Left lung (tissue), 10 donors: ENCODE results near the gene ZNF202. TPM values are rescaled to one million over a fixed set of nuclear protein-coding genes. Genes with fewer than 3 reads are reported as not detected.

Source experiments
- ATAC-seq: fragments of 200-7000 bp; cut with Tn5 transposase; one replicate; pipeline ENCODE4 v1.9.1; 2020; ENCODE audit warnings: moderate library complexity
- DNase-seq, 4 donors: peaks; one replicate each; pipeline ENCODE4 v3.0.0-alpha.2; 2013 to 2020
- H3K27ac ChIP-seq, 2 donors: fragments of 200-600 bp; sonication (generic) in 1 of 2; one replicate each; pipeline versions ENCODE4 v1.5.0 to v1.8.0; 2020 to 2021
- H3K27me3 ChIP-seq, 2 donors: fragments of 200-600 bp; sonication (generic) in 1 of 2; one replicate each; pipeline versions ENCODE4 v1.5.0 to v1.8.0; 2020 to 2021
- H3K36me3 ChIP-seq, 2 donors: fragments of 200-600 bp; sonication (generic) in 1 of 2; one replicate each; pipeline versions ENCODE4 v1.5.0 to v1.8.0; 2020 to 2021
- H3K4me1 ChIP-seq, 2 donors: fragments of 200-600 bp; one replicate each; pipeline ENCODE4 v1.8.0; 2021
- H3K4me3 ChIP-seq, 2 donors: fragments of 200-600 bp; sonication (generic) in 1 of 2; one replicate each; pipeline versions ENCODE4 v1.5.0 to v1.8.0; 2020 to 2021; ENCODE audit warnings: mild to moderate bottlenecking in 1 of 2
- H3K9me3 ChIP-seq, 2 donors: fragments of 200-600 bp; sonication (generic) in 1 of 2; one replicate each; pipeline versions ENCODE4 v1.5.0 to v1.8.0; 2020 to 2021
- intact Hi-C, 2 donors: fragments of 100-400 bp; cut with DNase I; formaldehyde crosslinking; loops; one replicate each; pipeline versions ENCODE4 v1.11.2 to v1.14.2; 2022
- polyA plus RNA-seq, 6 donors: library from polyadenylated mRNA; unstranded; fragments of 120-200 nt; gene quantifications; one replicate each; pipeline ENCODE4 v1.2.1, GENCODE V29; 2013; ENCODE audit not compliant: insufficient read length in 6 of 6
- total RNA-seq, 2 donors: library from RNA; stranded (reverse); fragmentation: NEBNext Ultra II Directional; extraction: Animal tissue kit (Norgen Biotek cat#: 25700); gene quantifications; one replicate each; pipeline ENCODE4 v1.2.1, GENCODE V29; 2021
- TF ChIP-seq, protein P1 (sequence below), 2 donors: fragments of 200-600 bp; sonication (generic) in 1 of 2; IDR thresholded peaks; one replicate each; pipeline versions ENCODE4 v1.5.0 to v1.8.0; 2021; ENCODE audit warnings: antibody characterized with exemption in 2 of 2
- donor health status: DM: no; HTN: yes; CAD: no.
- donor health status: DM: no; HTN: no; CAD: no.

Gene ZNF202
- total and polyA plus RNA-seq, 8 donors, result 6.6 to 24.2 (median 20.7) TPM

DNA sequence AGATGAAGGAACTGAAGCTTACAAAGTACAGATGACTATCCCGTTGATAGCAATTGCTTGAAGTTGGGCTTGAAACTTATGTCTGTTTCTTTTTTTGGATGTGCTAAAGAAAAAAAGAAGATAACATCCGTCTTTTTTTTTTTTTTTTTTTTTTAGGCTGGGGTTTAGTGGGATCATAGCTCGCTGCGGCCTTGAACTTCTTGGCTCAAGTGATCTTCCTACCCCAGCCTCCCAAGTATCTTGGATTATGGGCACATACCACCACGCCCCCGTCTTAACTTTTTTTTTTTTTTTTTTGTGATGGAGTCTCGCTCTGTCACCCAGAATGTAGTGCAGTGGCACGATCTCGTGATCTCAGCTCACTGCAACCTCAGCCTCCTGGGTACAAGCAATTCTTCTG lies 46.2 kb downstream of the ZNF202 start:
- Histone ChIP-seq H3K27ac (no peak overlapping the region), H3K4me1 (no peaks in the 10 kb centered on the region), H3K36me3 (no peaks in the 10 kb centered on the region), H3K27me3 (peaks cover 0 to 25% of the 10 kb centered on the region in 2 donors), H3K4me3 (no peak overlapping the region), H3K9me3 (no peaks in the 10 kb centered on the region)
- ATAC-seq, result no peak
- TF ChIP-seq, protein P1, sequence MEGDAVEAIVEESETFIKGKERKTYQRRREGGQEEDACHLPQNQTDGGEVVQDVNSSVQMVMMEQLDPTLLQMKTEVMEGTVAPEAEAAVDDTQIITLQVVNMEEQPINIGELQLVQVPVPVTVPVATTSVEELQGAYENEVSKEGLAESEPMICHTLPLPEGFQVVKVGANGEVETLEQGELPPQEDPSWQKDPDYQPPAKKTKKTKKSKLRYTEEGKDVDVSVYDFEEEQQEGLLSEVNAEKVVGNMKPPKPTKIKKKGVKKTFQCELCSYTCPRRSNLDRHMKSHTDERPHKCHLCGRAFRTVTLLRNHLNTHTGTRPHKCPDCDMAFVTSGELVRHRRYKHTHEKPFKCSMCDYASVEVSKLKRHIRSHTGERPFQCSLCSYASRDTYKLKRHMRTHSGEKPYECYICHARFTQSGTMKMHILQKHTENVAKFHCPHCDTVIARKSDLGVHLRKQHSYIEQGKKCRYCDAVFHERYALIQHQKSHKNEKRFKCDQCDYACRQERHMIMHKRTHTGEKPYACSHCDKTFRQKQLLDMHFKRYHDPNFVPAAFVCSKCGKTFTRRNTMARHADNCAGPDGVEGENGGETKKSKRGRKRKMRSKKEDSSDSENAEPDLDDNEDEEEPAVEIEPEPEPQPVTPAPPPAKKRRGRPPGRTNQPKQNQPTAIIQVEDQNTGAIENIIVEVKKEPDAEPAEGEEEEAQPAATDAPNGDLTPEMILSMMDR (IDR thresholded peaks at IDR 0.05), result no peak
- DNase-seq, result no peak
- intact Hi-C loops, result no loop called here

DNA sequence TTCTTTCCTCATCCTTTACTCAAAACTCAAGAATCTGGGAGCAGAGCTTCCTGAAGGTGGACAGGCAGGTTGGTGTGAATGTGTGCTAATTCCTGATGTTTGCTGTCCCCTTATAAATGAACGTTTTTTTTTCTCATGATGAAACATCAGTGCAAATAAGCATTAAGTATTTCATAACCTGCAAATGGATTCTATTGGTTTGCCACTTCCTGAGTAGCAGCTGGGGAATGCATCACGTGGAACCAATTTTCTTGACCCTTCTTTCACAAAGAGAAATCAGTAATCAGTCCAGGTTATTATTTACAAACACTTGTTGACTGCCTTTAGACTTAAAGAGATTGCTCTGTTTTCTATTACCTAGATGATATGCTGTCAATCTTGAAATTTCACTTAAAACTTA lies 46.9 kb downstream of the ZNF202 start:
- no peaks in the 10 kb centered on the region for H3K4me1 ChIP-seq
- no peak overlapping the region for H3K27ac ChIP-seq
- no peak for ATAC-seq
- peaks cover 0 to 32% of the 10 kb centered on the region in 2 donors for H3K27me3 ChIP-seq
- H3K36me3 ChIP-seq, result no peaks in the 10 kb centered on the region
- DNase-seq, result no peak
- TF ChIP-seq, protein P1 (IDR thresholded peaks at IDR 0.05), result no peak
- H3K9me3 ChIP-seq, result no peaks in the 10 kb centered on the region
- no peak overlapping the region for H3K4me3 ChIP-seq
- intact Hi-C loops, result no loop called here

GRCh38 chr11:123692961-123693360 lies 48.5 kb downstream of the ZNF202 start:
- no peaks in the 10 kb centered on the region for H3K36me3 ChIP-seq
- intact Hi-C loops, result no loop called here
- no peaks in the 10 kb centered on the region for H3K4me1 ChIP-seq
- no peak overlapping the region for H3K27ac ChIP-seq
- no peak overlapping the region for H3K4me3 ChIP-seq
- ATAC-seq, result no peak
- TF ChIP-seq, protein P1 (IDR thresholded peaks at IDR 0.05), result no peak
- no peaks in the 10 kb centered on the region for H3K9me3 ChIP-seq
- peaks cover 0 to 45% of the 10 kb centered on the region in 2 donors for H3K27me3 ChIP-seq
- no peak for DNase-seq

- Histone ChIP-seq H3K27ac (no peak overlapping the region), H3K36me3 (no peaks in the 10 kb centered on the region), H3K9me3 (no peaks in the 10 kb centered on the region), H3K27me3 (peaks cover 0 to 45% of the 10 kb centered on the region in 2 donors), H3K4me3 (no peak overlapping the region), H3K4me1 (no peaks in the 10 kb centered on the region)
- TF ChIP-seq, protein P1 (IDR thresholded peaks at IDR 0.05), result no peak
- ATAC-seq (no peak), DNase-seq (no peak)
- intact Hi-C loops, result no loop called here
Observed at GRCh38 chr11:123690485-123690884, 51.0 kb downstream of the ZNF202 start.

- Histone ChIP-seq H3K4me3 (no peak overlapping the region), H3K27me3 (peaks cover 0 to 21% of the 10 kb centered on the region in 2 donors), H3K36me3 (no peaks in the 10 kb centered on the region), H3K27ac (no peak overlapping the region), H3K4me1 (no peaks in the 10 kb centered on the region), H3K9me3 (no peaks in the 10 kb centered on the region)
- intact Hi-C loops, result no loop called here
- TF ChIP-seq, protein P1 (IDR thresholded peaks at IDR 0.05), result no peak
- ATAC-seq (no peak), DNase-seq (no peak)
Observed at GRCh38 chr11:123684601-123685000, 56.9 kb downstream of the ZNF202 start.
